Activated T-cell treated with anti-CD3 and anti-CD28 coated beads, Interleukin-2, amount 50 U/mL, for 24 hours (primary cell): ENCODE data around the gene HEATR3.
A peak's percentile ranks its signal among the peaks of the same experiment; 100 is the strongest.

ENCODE experiments used
- DNase-seq: peaks from one replicate; pipeline ENCODE4 v3.0.0-alpha.2; 2020
- H3K27ac Mint-ChIP-seq: 2 replicates; pipeline ENCODE4 v1.8.0; 2020; ENCODE audit warnings: mild to moderate bottlenecking, mixed read lengths
- H3K27me3 Mint-ChIP-seq: 2 replicates; pipeline ENCODE4 v1.8.0; 2020; ENCODE audit warnings: mixed read lengths
- H3K36me3 Mint-ChIP-seq: 2 replicates; pipeline ENCODE4 v1.8.0; 2020; ENCODE audit warnings: low read depth, mixed read lengths
- H3K4me1 Mint-ChIP-seq: 2 replicates; pipeline ENCODE4 v1.8.0; 2020; ENCODE audit warnings: low read depth, mixed read lengths
- H3K4me3 Mint-ChIP-seq: 2 replicates; pipeline ENCODE4 v1.8.0; 2020; ENCODE audit warnings: mild to moderate bottlenecking, moderate library complexity, mixed read lengths
- H3K9me3 Mint-ChIP-seq: 2 replicates; pipeline ENCODE4 v1.8.0; 2020; ENCODE audit warnings: mixed read lengths

The HEATR3 gene, protein sequence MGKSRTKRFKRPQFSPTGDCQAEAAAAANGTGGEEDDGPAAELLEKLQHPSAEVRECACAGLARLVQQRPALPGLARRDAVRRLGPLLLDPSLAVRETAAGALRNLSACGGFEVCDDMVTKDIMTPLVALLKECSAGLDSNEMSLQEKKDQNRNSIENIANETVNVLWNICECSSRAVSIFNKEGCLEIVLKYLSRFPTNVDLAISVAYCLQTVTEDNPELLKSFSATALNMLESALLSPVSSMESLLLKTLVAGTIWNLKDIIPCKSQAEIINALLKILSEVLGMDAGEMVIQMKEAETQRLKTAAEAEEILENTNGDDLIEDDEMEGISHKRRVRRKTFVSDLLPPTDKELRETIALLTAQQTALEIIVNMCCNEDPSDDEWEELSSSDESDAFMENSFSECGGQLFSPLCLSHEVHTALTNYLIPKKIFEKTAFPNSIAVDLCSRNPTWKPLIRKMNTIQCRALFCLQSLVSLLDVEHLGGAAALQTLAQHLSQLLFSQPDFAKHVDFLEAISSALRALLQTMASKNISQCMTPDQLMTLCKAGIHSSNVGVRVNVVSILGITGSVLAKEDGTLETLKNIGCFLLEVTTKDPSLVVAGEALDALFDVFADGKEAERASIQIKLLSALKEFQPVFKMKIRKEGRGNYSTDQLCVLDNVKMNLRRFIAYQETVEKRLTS

DNA sequence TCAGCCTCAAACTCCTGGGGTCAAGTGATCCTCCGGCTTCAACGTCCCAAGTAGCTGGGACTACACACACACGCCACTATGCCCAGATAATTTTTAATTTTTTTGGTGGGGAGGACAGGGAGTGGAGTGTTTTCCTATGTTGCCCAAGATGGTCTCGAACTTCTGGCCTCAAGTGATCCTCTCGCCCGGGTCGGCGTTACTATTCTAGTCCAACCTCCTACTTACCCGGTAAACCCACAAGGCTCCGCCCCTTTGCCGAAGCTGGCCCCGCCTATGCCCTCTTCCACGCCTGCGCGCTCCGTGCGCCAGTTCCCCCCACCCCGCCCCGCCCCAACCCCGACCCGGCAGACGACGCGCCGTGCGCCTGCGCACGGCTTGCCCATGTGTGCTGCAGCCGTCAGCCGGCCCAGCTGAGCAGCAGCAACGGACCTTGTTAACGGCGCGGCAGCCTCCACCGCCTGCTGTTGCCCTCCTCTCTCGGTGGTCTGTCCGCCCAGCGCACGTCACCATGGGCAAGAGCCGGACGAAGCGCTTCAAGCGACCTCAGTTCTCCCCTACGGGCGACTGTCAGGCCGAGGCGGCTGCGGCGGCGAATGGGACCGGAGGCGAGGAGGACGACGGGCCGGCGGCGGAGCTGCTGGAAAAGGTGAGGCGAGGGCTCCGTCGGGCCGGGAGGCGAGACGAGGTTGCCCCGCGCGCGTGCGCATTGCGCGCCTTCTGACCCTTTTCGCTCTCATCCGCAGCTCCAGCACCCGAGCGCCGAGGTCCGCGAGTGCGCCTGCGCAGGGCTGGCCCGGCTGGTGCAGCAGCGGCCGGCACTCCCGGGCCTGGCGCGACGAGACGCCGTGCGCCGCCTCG, at the start of gene HEATR3:
Gene HEATR3, plus strand, starts transcription at position 347 of the 858 bp plus-strand sequence. Its CDS starts 162 bp downstream, at position 509.
- H3K27ac Mint-ChIP-seq = peak within 1 kb of the TSS; percentile 97
- no peaks in the 10 kb centered on the region for H3K9me3 Mint-ChIP-seq
- peak; percentile 99 for DNase-seq
- H3K27me3 Mint-ChIP-seq = no peaks in the 10 kb centered on the region
- H3K4me1 Mint-ChIP-seq = peaks cover 41% of the 10 kb centered on the region
- peak within 1 kb of the TSS; percentile 88 for H3K4me3 Mint-ChIP-seq
- H3K36me3 Mint-ChIP-seq = peaks cover 40% of the 10 kb centered on the region

DNA sequence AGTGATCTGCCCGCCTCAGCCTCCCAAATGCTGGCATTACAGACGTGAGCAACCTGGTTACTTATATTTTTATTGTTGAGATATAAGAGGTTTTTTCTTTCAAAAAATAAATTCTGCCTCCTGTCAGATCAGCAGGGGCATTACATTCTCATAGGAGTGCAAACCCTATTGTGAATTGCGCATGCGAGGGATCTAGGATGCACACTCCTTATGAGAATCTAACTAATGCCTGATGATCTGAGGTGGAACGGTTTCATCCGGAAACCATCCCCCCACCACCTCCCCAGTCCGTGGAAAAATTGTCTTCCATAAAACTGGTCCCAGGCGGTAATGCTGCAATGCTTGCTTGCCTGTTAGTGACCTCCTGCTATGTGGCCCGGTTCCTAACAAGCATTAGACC, 48.2 kb upstream of the HEATR3 start:
- Mint-ChIP-seq H3K27me3 (no peaks in the 10 kb centered on the region), H3K27ac (no peak overlapping the region), H3K9me3 (no peaks in the 10 kb centered on the region), H3K4me1 (no peaks in the 10 kb centered on the region), H3K4me3 (no peak overlapping the region), H3K36me3 (no peaks in the 10 kb centered on the region)
- no peak for DNase-seq

- no peak overlapping the region for H3K4me3 Mint-ChIP-seq
- no peak overlapping the region for H3K27ac Mint-ChIP-seq
- peaks cover 9% of the 10 kb centered on the region for H3K36me3 Mint-ChIP-seq
- DNase-seq = no peak
- no peaks in the 10 kb centered on the region for H3K27me3 Mint-ChIP-seq
- H3K4me1 Mint-ChIP-seq = peaks cover 14% of the 10 kb centered on the region
- H3K9me3 Mint-ChIP-seq = no peaks in the 10 kb centered on the region
These were observed 44.2 kb upstream of the HEATR3 start for GRCh38 chr16:50021544-50021943.

DNA sequence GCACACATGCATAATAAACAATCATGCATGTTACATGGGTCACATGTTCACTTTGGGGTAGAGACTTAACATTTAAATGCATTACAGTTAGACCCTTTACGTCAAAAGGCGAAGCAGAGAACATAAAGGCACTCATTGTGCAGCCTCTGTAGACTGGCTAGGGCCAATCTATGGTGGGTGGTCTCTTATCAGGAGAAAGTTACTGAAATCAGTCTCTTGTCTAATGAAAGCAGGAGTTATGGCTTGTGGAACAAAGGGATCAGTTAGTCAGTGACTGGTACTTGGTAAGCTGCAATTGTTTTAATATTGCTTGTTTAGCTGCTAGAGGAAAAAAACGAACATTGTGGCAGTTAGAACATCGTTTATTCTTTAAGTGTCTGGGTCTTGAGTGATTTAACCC, 42.1 kb upstream of the HEATR3 start:
- Mint-ChIP-seq H3K36me3 (peaks cover 20% of the 10 kb centered on the region), H3K27ac (peak overlapping the region; percentile 93), H3K4me3 (no peak overlapping the region), H3K27me3 (no peaks in the 10 kb centered on the region), H3K9me3 (no peaks in the 10 kb centered on the region), H3K4me1 (peaks cover 26% of the 10 kb centered on the region)
- DNase-seq = no peak

DNA sequence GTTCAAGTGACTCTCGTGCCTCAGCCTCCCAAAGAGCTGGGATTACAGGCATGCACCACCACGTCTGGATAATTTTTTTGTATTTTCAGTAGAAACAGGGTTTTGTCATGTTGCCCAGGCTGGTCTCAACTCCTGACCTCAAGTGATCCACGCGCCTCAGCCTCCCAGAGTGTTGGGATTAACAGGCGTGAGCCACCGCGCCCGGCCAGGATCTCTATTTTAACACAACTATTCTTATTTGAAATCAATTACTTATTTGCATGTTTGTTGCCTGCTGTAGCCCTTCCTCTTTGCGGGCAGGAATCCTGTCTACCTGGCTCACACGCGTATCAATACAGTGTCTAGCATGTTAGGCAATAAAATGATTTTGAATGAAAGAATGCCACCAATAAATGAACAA, 41.6 kb upstream of the HEATR3 start:
- H3K4me1 Mint-ChIP-seq = peaks cover 29% of the 10 kb centered on the region
- no peaks in the 10 kb centered on the region for H3K27me3 Mint-ChIP-seq
- peaks cover 22% of the 10 kb centered on the region for H3K36me3 Mint-ChIP-seq
- peak overlapping the region; percentile 93 for H3K27ac Mint-ChIP-seq
- H3K4me3 Mint-ChIP-seq = peak overlapping the region; percentile 94
- H3K9me3 Mint-ChIP-seq = no peaks in the 10 kb centered on the region
- peak; percentile 31 for DNase-seq

DNA sequence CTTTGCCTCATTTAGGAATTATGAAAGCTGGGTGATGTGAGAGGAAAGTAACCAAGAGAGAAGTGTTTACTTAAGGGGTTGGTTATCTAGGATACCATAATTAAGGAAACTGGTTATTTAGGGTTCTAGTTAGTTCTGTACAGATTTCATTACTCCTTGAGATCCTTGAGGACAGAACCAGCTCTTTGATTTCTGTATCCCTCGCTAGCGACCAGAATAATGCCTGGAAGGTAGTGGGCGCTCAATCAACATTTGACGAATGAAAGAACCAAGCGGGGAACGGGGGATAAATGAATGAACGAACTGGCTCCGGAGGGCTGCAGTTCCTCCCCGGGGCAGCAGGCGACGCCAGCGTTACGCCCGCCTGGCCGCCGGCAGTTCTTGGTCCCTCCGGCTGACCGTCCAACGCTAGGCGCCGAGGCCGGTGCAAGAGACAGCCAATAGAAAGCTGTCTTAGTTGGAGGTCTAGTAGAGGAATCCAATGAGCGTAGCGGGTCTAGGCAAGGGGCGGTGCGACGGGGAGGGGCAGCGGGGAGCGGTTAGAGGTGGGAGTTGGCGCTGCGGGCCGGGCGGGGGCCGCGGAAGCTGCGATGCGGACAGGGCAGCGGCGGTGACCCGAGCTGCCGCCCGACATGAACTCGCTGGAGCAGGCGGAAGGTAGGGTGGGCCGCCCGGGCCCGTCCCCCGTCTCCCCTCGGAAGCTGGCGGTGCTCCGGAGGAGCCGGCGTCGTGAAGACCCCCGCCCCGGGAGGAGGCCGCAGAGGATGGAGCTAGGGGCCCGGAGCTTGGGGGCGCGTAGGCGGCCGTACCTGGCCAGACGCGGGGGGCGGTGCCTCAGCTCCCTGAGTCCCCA, 40.9 kb upstream of the HEATR3 start, which contains the start of gene CNEP1R1:
Gene CNEP1R1, plus strand, starts transcription at position 542 of the 853 bp plus-strand sequence. Its CDS starts 91 bp downstream, at position 633.
- Mint-ChIP-seq H3K9me3 (no peaks in the 10 kb centered on the region), H3K36me3 (peaks cover 29% of the 10 kb centered on the region), H3K4me3 (peak within 1 kb of the TSS; percentile 94), H3K27ac (peak within 1 kb of the TSS; percentile 93), H3K4me1 (peaks cover 31% of the 10 kb centered on the region), H3K27me3 (no peaks in the 10 kb centered on the region)
- DNase-seq = peak; percentile 95

DNA sequence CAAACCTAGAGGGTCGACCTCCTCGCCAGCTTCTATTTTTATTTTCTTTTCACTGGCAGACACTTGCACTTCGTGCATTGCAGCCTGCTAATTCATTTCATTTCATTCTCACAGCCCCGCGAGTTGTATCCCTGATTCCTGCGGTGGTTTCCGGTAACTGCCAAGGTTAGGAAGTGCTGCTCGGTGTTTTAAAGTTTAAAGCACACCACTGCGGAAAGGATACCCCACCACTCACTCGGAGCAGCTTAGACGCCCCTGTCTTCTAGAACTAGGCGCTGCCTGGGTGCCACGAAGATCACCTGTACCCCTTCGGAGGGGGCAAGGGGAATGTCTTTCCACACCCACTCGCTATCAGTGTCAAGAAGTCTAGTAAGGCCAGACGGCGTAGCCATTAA, 40.2 kb upstream of the HEATR3 start:
- peak overlapping the region; percentile 93 for H3K27ac Mint-ChIP-seq
- H3K9me3 Mint-ChIP-seq = no peaks in the 10 kb centered on the region
- H3K4me1 Mint-ChIP-seq = peaks cover 31% of the 10 kb centered on the region
- H3K36me3 Mint-ChIP-seq = peaks cover 36% of the 10 kb centered on the region
- no peak for DNase-seq
- H3K4me3 Mint-ChIP-seq = peak overlapping the region; percentile 94
- no peaks in the 10 kb centered on the region for H3K27me3 Mint-ChIP-seq

GRCh38 chr16:50027829-50028228, 37.9 kb upstream of the HEATR3 start:
- H3K9me3 Mint-ChIP-seq = no peaks in the 10 kb centered on the region
- peaks cover 58% of the 10 kb centered on the region for H3K36me3 Mint-ChIP-seq
- H3K27ac Mint-ChIP-seq = peak overlapping the region; percentile 5
- no peaks in the 10 kb centered on the region for H3K27me3 Mint-ChIP-seq
- peaks cover 31% of the 10 kb centered on the region for H3K4me1 Mint-ChIP-seq
- DNase-seq = no peak
- H3K4me3 Mint-ChIP-seq = no peak overlapping the region

GRCh38 chr16:50035468-50035992, 30.2 kb upstream of the HEATR3 start:
- H3K27me3 Mint-ChIP-seq = no peaks in the 10 kb centered on the region

DNA sequence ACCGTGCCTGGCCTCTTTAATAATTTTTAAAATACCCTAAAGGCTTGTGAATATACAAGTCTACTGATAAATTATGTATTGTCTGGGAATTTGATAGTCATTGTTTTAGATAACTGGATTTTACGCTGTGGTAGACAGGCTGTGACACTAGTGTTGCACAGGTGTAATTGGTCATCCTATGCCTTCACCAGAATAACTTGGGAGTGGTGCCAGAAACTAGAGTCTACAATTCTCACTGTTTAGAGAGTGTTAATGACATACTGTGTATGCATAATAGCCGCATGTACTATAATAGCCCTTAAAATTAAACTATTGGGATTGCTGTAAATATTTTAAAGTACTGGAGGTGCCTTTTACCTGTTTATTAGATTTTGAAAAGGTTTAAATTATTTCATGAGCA, 29.3 kb upstream of the HEATR3 start:
- no peak for DNase-seq
- peaks cover 55% of the 10 kb centered on the region for H3K36me3 Mint-ChIP-seq
- H3K4me3 Mint-ChIP-seq = no peak overlapping the region
- H3K27ac Mint-ChIP-seq = no peak overlapping the region
- H3K27me3 Mint-ChIP-seq = no peaks in the 10 kb centered on the region
- peaks cover 9% of the 10 kb centered on the region for H3K4me1 Mint-ChIP-seq
- H3K9me3 Mint-ChIP-seq = no peaks in the 10 kb centered on the region

More at GRCh38 chr16:50035468-50035992, 30.2 kb upstream of the HEATR3 start:
- no peak overlapping the region for H3K27ac Mint-ChIP-seq
- no peak for DNase-seq
- no peak overlapping the region for H3K4me3 Mint-ChIP-seq
- no peaks in the 10 kb centered on the region for H3K9me3 Mint-ChIP-seq
- H3K36me3 Mint-ChIP-seq = peaks cover 64% of the 10 kb centered on the region
- H3K4me1 Mint-ChIP-seq = peaks cover 9% of the 10 kb centered on the region

GRCh38 chr16:50037662-50038220, 28.0 kb upstream of the HEATR3 start:
- H3K9me3 Mint-ChIP-seq = no peaks in the 10 kb centered on the region
- no peak for DNase-seq
- peaks cover 43% of the 10 kb centered on the region for H3K36me3 Mint-ChIP-seq

GRCh38 chr16:50038286-50038685, 27.5 kb upstream of the HEATR3 start:
- Mint-ChIP-seq H3K27ac (no peak overlapping the region), H3K4me1 (peaks cover 9% of the 10 kb centered on the region), H3K36me3 (peaks cover 39% of the 10 kb centered on the region), H3K9me3 (no peaks in the 10 kb centered on the region), H3K27me3 (no peaks in the 10 kb centered on the region), H3K4me3 (no peak overlapping the region)
- DNase-seq = no peak

More at GRCh38 chr16:50037662-50038220, 28.0 kb upstream of the HEATR3 start:
- no peaks in the 10 kb centered on the region for H3K27me3 Mint-ChIP-seq
- H3K27ac Mint-ChIP-seq = no peak overlapping the region
- peaks cover 9% of the 10 kb centered on the region for H3K4me1 Mint-ChIP-seq
- no peak overlapping the region for H3K4me3 Mint-ChIP-seq
